K562 (cell line): ENCODE results near the gene SETDB2.

Experiments used
- E2F5 ChIP-seq: sonication (generic); formaldehyde crosslinking; IDR thresholded peaks from 2 replicates; pipeline ENCODE4 v1.8.0; 2022; ENCODE audit warnings: mild to moderate bottlenecking, missing genetic modification reagents
- GATA2 ChIP-seq: sonication (generic); formaldehyde crosslinking; IDR thresholded peaks from 2 replicates; pipeline ENCODE4 v1.4.0; 2020; ENCODE audit warnings: mild to moderate bottlenecking, missing genetic modification reagents
- HCFC1 ChIP-seq: IDR thresholded peaks from 2 replicates; pipeline ENCODE4 v1.6.1; 2012; ENCODE audit warnings: low read depth, low read length, improper control_type of control experiment
- NFIC ChIP-seq: fragments of 450-650 bp; IDR thresholded peaks from 2 replicates; pipeline ENCODE4 v1.6.1; 2017; ENCODE audit warnings: mild to moderate bottlenecking, inconsistent platforms
- STAT6 ChIP-seq: sonication (generic); formaldehyde crosslinking; IDR thresholded peaks from 2 replicates; pipeline ENCODE4 v1.8.1; 2023; ENCODE audit warnings: mild to moderate bottlenecking, missing genetic modification reagents
- ZNF24 ChIP-seq: fragments of 450-650 bp; IDR thresholded peaks from 2 replicates; pipeline ENCODE4 v1.6.1; 2016
- TF ChIP-seq, protein P1 (sequence below), 3 experiments: IDR thresholded peaks in 2 of 3; conservative IDR thresholded peaks in 1 of 3; 2 replicates each; pipeline ENCODE4 v1.5.1; 2011 to 2012; ENCODE audit warnings: low read length in 3 of 3, mild to moderate bottlenecking in 3 of 3, control low read depth in 2 of 3, improper control_type of control experiment in 1 of 3, inconsistent platforms in 1 of 3, low read depth in 1 of 3, mixed read lengths in 1 of 3, moderate library complexity in 1 of 3; ENCODE audit not compliant: insufficient read depth in 2 of 3
- TF ChIP-seq, protein P2 (sequence below), 2 experiments: IDR thresholded peaks in 1 of 2; conservative IDR thresholded peaks in 1 of 2; 2 replicates each; pipeline ENCODE4 v1.6.1; 2016; ENCODE audit warnings: low read depth in 2 of 2, mild to moderate bottlenecking in 1 of 2, missing compliant biosample characterization in 1 of 2, missing genetic modification characterization in 1 of 2, moderate library complexity in 1 of 2

DNA sequence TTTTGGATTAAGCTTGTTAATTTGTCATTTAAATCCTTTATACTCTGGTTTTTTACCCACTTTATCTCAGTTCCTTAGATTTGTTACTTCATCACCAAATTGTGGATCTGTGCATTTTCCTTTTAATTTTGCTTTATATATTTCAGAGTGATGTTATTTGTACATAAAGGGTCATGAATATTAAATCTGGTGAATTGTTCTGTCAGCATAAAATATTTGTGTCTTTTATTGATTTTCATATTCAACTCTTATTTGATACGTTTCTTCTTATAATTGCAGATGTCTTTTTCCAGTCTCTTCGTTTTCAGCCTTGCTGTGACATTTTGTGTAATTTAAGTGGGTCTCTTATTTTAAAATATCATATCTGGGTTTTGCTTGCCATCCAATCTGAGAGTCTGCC lies 4.7 kb downstream of the SETDB2 start:
- TF ChIP-seq, protein P1, sequence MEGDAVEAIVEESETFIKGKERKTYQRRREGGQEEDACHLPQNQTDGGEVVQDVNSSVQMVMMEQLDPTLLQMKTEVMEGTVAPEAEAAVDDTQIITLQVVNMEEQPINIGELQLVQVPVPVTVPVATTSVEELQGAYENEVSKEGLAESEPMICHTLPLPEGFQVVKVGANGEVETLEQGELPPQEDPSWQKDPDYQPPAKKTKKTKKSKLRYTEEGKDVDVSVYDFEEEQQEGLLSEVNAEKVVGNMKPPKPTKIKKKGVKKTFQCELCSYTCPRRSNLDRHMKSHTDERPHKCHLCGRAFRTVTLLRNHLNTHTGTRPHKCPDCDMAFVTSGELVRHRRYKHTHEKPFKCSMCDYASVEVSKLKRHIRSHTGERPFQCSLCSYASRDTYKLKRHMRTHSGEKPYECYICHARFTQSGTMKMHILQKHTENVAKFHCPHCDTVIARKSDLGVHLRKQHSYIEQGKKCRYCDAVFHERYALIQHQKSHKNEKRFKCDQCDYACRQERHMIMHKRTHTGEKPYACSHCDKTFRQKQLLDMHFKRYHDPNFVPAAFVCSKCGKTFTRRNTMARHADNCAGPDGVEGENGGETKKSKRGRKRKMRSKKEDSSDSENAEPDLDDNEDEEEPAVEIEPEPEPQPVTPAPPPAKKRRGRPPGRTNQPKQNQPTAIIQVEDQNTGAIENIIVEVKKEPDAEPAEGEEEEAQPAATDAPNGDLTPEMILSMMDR (IDR thresholded peaks at IDR 0.05 in 2 of 3, conservative IDR thresholded peaks at IDR 0.05 in 1 of 3; ENCODE audit: insufficient read depth in 2 of 3, low read depth in 1 of 3, low read length in 3 of 3): no peak
- TF ChIP-seq NFIC (no peak), GATA2 (CRISPR knock-in tag) (no peak), STAT6 (CRISPR knock-in tag) (no peak), E2F5 (CRISPR knock-in tag) (no peak), ZNF24 (no peak), HCFC1 (no peak)
- TF ChIP-seq, protein P2, sequence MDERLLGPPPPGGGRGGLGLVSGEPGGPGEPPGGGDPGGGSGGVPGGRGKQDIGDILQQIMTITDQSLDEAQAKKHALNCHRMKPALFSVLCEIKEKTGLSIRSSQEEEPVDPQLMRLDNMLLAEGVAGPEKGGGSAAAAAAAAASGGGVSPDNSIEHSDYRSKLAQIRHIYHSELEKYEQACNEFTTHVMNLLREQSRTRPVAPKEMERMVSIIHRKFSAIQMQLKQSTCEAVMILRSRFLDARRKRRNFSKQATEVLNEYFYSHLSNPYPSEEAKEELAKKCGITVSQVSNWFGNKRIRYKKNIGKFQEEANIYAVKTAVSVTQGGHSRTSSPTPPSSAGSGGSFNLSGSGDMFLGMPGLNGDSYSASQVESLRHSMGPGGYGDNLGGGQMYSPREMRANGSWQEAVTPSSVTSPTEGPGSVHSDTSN (CRISPR knock-in tag; IDR thresholded peaks at IDR 0.05; ENCODE audit: low read depth): no peak
- TF ChIP-seq, protein P2 (tag; conservative IDR thresholded peaks at IDR 0.05; ENCODE audit: low read depth): no peak
